GM19395 (cell line): Measurements from ENCODE around the gene ACTN4.

ENCODE experiments used
- ATAC-seq: cut with Tn5 transposase; IDR thresholded peaks from one replicate; pipeline ENCODE4 v1.9.1; 2021; ENCODE audit warnings: mild to moderate bottlenecking, moderate library complexity; ENCODE audit not compliant: unreplicated experiment

Gene ACTN4

DNA sequence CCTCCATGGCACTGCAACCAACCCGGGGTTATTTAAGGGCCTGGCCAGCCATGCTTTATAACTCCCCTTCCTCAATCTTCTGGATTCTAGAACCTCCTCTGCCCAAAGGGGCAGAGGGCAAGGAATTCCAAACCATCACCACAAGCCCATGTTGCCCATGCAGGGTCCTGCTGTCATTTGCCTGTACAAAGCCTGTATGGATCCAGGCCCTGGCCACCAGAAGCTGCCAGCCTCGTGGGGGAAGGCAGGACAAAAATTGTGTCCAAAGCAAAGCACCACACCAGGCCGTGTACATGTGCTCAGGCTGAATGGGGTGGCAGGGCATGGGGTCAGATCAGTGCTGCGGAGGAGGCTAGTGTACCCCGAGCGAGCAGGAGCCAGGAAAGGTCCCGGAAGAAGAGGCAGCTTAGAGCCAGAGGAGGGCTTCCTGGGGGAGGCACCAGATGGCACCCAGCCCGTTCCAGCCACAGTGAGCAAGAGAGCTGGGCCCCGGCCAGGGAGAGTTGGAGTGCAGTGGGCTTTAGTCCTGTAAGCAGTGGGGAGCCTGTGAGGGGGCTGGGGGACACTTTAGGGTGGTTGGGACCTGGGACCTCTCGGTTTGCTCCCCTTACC, 61.1 kb downstream of the ACTN4 start:
- no peak for ATAC-seq

DNA sequence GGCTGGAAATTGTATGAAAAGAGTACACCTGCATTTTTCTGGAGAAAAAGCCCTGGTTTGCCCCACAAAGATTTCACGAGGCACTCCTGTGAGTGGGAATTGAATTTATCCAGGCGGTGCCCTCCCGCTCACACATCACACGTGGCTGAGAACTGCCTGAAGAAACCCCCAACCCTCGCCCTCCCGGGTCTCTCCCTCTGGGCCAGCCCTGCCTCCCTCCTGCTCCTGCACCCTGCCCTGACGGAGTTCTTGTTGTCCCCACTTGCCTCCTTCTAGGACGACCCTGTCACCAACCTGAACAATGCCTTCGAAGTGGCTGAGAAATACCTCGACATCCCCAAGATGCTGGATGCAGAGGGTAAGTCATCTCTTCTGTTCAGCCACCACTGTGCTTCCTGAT, 61.7 kb downstream of the ACTN4 start:
- no peak for ATAC-seq

DNA sequence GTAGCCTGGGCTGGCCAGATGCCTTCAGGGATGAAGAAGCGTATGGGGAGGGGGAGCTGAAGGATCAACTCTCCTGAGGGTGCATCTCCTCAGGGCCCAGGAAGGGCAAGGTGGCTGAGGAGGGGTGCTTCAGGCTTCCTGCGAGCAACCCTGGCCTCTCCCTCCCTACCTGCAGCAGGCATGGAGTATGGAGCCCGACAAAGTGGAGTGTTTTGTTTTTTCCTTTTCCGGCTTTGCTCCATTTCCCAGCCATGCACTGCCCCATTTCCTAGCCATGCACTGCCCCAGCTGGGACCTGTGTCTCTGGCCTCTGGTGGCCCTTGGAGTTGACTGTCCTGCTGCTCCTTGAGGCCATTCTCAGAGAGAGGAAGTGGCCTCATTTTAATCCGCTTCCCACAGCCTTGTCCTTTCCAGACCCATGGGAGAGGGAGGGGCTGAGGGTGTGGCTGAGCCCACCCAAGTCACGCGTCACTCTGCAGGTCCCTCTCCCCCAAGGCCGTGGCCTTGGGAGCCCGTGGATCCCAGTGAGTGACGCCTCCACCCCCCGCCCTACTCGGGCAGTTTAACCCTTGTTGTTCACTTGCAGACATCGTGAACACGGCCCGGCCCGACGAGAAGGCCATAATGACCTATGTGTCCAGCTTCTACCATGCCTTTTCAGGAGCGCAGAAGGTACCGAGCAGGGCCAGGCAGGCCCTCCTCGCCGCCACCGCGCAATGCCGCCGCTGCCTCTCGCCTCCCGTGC, 62.4 kb downstream of the ACTN4 start:
- ATAC-seq, result no peak

DNA sequence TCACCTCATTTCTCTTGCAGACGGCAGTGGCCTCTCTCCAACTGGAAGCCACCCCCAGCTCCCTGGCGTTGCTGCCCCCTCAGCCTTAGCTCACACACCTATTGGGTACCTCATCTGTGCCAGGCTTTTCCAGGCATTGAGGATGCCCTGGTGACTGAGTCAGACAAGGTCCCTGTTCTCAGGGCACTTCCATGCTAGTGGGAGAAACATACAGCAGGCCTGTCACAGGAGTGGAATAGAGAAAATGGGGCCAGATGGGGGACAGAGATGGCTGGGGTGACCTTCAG, 62.9 kb downstream of the ACTN4 start:
- ATAC-seq, result no peak

DNA sequence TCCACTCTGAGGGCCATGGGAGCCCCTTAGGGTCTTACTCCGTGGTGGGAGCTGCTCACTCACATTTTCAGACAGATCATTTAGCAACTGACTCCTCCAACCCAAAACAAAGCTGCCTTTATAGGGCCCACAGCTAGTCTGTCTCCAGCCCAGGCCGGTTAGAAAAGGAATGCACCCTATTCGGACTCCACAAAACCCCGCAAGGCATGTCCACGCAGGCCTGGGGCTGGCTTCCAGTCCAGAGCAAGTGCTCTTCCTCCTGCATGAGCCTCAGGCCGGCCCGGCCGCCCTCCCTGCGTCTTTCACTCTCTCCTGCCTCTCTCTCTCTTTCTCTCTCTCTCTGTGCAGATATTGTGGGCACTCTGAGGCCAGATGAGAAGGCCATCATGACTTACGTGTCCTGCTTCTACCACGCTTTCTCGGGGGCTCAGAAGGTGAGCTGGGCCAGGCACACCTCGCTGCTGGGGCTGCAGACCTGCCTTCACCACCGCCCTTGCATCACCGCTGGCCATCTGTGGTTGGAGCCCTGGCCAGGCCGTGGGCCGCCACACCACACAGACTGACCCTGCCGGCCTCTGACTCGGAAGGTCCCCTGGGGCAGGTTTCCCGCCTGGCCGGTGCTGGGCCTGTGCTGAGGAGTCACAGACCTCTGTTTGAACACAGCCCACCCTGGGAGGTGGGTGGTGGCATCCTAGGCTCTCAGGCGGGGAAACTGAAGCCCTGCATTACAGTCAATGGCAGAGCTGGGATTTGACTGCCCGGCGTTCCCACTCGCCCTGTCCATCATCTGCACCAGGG, 63.7 kb downstream of the ACTN4 start:
- no peak for ATAC-seq

DNA sequence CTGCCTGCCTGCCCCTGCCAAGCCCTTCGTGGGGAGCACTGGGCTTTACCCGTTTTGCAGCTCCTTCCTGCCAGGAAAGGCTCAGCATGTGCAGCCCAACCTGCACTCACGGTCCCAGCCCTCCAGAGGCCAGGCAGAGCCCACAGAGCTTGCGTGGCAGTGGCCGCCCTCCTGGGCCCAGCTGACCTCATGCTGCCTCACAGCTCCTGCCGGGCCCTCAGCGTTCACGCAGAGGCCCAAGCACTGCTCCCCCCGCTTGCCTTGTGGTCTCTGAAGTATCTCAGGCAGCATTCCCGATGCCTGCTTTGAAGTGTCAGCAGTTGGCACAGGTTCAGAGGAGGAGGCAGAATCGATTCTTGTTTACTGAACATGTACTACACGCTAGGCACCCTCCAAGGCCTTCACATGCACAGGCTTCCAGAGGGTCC, 64.3 kb downstream of the ACTN4 start:
- ATAC-seq, result no peak

DNA sequence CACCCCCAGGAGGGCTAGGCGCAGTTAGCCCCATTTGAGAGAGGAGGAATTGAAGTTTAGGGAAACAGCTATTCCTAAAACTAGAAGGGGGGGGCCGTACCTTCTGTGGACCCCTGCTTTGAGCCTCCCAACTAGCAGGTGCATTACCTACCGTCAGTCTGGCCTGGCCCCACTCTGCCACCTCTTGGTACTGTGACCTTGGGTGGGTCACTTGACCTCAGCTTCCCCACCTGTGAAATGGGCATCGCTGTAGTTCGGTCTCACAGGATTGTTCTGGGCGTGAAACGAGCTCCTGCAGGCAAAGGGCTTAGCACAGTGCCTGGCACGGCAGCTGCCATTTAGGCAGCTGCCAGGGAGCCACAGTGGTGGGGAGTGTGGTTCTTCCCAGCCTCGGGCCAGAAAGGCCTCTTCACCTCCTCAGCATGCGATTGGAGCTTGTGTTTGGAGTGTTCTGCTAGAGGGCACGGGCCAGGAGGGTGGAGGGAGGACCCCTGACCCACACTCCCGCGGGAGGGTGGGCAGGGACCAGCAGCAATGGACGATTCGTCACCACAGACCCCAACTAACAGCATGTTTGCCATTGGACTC, 64.8 kb downstream of the ACTN4 start:
- ATAC-seq, result no peak

DNA sequence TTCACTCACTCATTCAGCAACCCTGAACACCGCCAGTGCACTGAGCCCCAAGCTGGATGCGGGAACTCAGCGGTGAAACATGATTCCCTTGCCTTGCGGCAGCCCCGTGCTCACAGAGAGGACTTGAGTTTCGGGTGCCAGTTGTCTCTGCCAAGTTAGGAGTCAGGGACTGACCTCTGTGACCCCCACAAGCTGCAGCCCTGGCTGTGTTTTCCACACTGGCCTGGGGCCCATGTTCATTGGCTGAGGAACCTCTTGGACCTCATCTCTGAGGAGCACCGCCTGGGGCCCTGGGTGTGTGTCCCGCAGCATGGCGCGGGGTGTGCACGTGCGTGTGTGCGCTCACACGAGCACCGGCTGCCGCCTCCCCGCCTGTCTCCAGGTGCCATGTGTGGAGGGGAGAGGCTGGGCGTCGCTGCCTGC, 65.8 kb downstream of the ACTN4 start:
- no peak for ATAC-seq

DNA sequence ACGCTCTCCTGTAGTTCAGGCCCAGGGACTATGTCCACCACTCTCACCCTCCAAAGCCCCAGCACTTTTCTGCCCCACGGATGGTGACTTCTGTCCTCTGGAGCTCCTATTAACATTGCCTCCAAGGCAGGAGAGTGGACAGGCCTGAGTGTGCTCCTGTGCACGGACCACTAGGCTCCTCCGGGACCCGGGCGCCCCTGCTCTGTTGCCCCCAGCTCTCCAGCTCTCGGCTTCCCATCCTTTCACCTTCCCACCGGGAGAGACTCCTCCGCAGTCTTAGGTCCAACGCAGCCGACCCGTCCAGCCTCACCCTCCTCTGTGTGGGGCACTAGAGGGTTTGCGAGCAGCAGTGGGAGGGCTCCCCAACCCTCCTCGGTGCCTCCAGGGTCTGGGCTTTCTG, 66.4 kb downstream of the ACTN4 start:
- no peak for ATAC-seq

DNA sequence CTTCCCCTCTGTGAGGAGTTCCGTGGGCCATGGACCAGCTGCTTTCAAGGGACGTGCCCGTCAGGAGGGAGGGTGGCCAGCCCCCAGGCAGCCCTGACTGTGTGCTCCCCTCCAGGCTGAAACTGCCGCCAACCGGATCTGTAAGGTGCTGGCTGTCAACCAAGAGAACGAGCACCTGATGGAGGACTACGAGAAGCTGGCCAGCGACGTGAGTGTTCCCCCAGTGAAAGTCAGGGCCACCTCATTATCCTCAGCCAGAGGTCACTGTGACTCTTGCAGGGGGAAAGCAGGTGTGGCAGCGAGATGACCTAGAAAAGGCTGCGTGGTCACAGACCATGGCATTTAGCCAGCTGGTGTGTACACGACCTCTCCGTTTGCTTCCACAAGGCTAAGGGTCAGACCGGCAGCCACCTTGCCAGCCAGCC, 66.9 kb downstream of the ACTN4 start:
- no peak for ATAC-seq

DNA sequence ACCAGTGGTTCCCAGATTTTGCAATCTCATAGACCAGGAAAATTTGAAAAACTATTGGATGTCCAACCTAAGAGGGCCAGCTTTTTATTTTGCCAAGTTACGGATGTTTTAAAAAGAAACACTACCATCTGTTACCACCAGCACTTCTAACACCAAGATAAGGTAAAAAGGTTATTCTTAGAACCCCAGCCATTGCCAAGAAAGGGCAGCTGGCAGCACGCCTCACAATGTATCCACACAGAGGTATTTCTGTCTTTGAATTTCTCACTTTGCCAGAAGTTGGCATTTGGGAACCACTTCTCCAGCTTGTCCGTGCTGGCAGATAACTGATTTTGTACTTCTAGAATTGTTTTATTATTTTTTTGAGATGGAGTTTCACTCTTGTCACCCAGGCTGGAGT, 68.1 kb downstream of the ACTN4 start:
- no peak for ATAC-seq

DNA sequence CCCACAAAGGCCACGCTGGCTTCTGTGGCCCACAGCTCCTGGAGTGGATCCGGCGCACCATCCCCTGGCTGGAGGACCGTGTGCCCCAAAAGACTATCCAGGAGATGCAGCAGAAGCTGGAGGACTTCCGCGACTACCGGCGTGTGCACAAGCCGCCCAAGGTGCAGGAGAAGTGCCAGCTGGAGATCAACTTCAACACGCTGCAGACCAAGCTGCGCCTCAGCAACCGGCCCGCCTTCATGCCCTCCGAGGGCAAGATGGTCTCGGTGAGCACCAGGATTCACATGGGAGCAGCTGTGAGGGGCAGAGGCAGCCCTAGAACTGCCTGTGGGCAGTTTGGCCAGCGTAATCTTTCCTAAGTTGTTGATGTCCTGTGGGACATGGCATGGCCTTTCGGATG, 69.6 kb downstream of the ACTN4 start:
- ATAC-seq, result no peak

DNA sequence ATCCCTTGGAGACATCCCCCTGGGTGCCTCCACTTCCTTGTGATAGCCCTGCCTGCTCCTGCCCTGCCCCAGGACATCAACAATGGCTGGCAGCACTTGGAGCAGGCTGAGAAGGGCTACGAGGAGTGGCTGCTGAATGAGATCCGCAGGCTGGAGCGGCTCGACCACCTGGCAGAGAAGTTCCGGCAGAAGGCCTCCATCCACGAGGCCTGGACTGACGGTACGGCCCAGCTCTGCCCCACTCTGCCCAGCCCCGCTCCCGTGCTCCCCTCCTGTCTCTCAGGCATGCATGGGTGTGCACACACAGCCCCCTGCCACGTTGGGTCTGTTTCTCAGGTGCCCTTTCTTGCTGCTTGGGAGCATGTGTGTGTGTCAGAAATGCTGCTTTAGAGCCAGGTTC, 70.4 kb downstream of the ACTN4 start:
- ATAC-seq, result no peak

DNA sequence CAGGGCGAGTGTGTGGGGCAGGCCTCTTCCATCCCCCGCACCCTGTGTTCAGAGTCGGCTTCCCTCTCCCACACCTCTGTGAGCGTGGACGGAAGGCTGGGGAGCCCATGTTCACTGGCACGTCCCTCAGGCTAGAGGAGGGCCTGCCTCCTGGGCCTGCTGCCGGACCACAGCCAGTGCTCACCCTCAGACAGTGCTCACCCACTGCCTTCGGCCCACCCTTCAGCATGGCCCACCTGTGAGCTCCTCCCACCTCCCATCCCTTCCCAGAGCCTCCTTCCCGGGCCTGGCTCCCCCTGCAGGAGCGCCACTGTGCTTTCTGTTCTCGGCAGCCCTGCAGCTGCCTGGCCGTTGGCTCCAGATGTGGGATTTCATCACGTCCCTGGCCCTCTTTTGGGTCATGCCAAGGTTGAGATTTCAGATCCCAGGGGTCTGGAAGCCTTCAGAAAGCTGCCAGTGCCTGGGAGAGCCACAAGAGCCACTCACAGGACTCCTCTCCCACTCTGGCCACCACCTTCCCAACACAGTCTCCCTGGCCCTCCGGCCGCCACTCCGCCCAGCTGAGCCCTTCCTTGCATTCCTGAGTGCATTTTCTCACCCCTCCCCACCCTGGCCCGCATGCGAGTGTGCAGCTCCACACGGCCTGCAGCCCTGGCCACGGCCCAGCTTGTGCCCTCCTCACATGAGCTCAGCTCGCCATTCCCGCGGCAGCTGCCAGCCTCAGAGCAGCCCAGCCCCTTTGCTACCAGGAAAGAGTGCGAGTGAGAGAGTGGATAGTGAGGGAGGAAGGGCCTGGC, 71.5 kb downstream of the ACTN4 start:
- ATAC-seq, result no peak

DNA sequence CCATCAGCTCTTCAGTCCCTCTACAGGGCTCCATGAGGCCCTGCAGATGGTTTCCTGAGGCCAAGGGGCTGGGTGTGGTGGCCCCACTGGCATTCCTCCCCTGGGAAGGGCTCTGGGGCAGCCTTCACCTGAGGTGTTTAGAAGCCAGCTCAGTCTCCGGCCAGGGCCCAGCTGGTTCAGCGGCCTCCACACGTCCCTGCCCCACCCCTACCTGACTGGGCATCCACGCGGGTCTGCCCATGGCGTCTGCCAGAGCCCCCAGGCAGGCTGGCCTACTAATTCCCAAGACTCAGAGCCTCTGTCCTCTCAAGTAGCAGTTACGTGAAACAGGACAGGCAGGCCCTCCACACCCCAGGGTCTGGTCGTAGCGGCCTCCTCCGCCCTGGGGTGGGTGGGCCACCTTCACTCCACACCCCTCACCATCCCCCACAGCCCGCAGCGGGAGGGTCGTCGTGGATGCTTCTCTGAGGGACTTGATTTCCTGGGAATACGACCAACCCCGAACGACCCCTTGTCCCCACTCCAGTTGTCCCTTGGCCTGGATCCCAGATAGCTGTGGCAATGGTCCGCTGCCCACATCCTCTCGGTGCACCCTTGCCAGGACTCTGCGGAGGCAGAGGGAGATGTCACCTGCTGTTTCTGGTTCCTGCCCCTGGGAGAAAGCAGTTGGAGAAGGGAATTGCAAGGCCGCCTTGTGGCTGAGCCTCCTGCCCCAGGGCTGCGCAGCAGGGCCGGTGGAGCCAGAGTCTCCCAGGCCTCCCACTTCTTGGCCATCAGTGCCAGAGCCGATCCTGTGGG, 72.5 kb downstream of the ACTN4 start:
- no peak for ATAC-seq

DNA sequence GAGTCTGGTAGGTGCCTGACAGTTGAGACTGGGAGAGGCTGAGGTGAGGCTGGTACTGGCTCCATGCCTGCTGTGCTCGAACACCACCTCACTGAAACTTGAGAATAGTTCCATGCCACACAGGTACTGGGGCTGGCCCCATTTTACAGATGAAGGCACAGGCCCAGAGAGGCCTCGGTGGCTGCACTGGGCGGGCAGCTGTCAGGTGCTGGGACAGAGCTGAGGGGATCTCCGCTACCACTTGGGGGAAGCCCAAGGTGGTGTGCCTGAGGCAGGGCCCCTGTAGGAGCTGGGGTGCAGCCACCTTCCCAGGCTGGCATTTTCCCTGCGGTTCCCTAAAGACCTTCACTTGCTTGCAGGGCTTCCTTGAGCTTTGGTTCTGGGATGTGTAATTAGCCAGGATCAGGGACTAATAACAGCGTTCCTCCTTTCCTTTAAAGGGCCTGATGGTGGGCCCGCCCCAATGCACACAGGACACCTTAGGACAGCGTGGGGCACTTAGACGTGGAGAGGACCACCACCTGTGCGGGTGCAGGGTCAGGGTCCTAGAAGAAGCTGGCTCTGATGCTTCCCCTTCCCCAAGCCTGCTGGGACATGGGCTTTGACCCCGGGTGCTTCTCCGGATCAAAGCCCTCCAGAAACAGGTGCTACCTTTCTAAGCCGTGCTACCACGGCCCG, 73.2 kb downstream of the ACTN4 start:
- no peak for ATAC-seq

DNA sequence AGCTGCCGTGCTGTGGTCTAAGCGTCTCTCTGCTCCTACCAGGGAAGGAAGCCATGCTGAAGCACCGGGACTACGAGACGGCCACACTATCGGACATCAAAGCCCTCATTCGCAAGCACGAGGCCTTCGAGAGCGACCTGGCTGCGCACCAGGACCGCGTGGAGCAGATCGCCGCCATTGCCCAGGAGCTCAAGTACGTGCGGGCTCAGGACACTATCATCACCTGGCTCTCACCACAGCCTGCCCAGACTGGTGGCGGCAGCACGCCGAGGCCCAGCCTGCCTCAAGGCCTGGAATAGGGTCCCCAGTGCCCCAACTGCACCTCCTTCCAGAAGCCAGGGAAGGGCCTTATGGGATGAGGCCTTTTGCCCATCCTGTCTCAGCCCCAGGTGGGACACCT, 74.0 kb downstream of the ACTN4 start:
- no peak for ATAC-seq

DNA sequence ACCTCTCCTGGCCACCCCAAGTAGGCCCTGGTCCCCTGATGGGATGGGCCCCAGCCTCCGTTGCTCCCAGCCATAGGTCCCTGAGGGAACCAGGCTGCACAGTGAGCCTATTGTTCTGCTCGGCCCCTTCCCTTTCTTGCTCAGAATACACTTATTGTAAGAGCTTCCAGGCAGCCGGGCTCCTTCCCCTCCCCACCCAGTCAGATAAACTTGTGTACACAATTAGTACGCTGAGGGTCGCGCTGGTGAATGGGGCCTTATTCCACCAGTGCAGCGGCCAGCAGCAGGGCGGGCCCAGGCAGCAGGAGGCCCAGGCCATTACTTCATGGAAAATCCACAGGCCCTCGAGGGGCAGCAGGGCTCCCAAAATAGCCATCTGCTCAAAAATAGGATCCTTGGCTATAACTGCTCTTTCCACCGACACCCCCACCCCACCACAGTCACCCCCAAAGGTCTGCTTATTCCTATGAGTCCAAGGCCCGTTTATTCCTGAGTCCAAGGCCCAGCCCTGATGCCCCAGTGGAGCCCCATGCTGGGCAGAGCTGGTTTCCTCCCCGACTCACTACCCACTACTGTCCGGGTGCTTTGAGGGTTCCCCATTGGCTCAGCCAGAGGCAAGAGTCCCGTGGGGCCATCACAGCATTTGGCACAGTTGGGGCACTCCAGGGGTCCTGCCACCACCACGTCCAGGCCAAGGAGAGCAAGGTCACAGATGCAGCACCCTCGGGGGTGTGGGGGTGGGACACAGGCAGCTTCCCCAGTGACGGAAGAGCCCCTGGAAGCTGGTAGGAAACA, 74.7 kb downstream of the ACTN4 start:
- no peak for ATAC-seq
